Measurements from ENCODE around the gene CSRP2. TPM values are rescaled to one million over a fixed set of nuclear protein-coding genes. Genes with fewer than 3 reads are reported as not detected.

Gene CSRP2
- total and polyA plus RNA-seq, 4 experiments from 2014 or later: 0.11 to 0.83 TPM; not detected in 2

DNA sequence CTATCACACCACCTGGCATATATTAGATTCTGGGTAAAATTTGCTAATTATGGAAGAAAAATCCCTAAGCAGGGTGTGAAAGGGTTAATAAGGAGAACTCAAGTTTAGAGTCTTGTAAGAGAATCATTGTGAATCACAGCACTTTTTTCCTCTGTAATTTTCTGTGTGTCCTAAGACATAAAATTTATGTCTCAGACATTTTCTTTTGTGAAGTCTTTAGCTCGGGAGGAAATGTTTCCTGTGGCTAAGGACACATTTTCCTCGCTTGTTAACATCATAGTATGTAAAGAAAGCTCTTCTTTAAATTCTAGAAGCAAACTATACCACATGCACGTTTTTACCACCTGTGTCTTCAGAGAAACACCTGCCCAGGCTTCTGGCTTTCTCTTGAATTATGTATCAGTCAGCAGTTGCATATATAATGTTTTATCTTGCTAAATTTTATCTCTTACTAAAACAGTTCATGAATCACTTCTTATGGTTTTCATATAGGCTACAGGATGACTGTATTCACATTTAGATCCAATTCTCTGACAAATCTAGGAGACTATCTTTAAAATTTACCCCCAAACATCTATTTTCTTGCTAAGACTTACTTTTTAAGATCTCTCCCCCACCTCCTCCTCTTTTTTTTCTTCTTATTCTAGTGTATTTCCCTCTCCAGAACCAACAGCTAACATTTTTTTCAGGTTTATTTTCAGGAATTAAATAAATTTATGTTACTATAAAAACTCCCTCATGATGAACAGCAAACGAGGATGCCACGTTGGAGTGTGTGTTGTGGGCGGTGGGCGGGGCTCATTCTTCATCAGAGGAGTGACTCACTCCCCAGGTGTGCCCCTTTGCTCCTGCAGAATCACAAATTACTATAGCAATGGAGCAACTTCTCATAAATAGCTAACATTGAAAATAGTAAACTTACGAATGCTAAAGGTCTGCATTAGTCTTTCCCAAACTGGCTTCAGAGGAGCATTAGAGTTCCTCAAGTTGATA is 11.6 kb upstream of the CSRP2 start:
- Mint-ChIP-seq H3K4me1 (no peaks in the 10 kb centered on the region), H3K9me3 (peaks cover 0 to 4% (median 0%) of the 10 kb centered on the region in 8 donors), H3K36me3 (no peaks in the 10 kb centered on the region), H3K27ac (no peak overlapping the region), H3K4me3 (no peak overlapping the region), H3K27me3 (peaks cover 12 to 15% of the 10 kb centered on the region in 2 donors)
- no peak for DNase-seq
- no peaks in the 10 kb centered on the region for H3K36me3 ChIP-seq (ENCODE audit: insufficient read depth, low read length)
- no peak overlapping the region for H3K4me3 ChIP-seq (ENCODE audit: low read length in 2 of 2)
- ChIA-PET CTCF (ENCODE audit: partially characterized antibody) (no interaction called here), POLR2A (ENCODE audit: partially characterized antibody) (interaction anchor here (1.1 kb wide), 1 partner anchor 18 kb away, joined by 5 read pairs; no protein-coding TSS in a partner anchor)
- intact Hi-C loops (cut with micrococcal nuclease): no loop called here
- no peaks in the 10 kb centered on the region for H3K4me1 ChIP-seq (ENCODE audit: insufficient read depth, low read length)
- peaks cover 8% of the 10 kb centered on the region for H3K27me3 ChIP-seq (ENCODE audit: insufficient read depth, low read length)
- H3K9me3 ChIP-seq (ENCODE audit: control insufficient read depth in 1 of 2, low read length in 2 of 2): no peaks in the 10 kb centered on the region
- no peak overlapping the region for H3K27ac ChIP-seq (ENCODE audit: low read depth, low read length)

DNA sequence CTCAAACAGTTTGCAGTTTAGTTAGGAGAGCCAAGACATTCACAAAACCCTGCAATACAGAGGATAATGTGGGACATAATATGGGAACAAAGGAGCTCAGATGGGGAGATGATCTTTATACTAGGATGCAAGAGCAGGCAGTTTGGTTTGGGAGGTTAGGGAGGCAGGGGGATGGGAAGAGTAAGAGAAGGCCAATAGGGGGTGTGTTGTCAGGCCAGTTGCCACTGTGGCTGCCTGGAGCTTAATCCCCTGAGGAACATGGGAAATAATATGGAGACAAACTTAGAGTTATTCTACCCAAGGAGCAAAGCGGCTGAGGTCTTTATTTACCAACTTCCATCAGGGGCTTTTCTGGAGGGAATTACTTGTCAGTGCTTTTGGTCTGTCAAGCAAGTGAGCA is 10.0 kb upstream of the CSRP2 start:
- Mint-ChIP-seq H3K9me3 (peaks cover 0 to 4% (median 0%) of the 10 kb centered on the region in 8 donors), H3K36me3 (no peaks in the 10 kb centered on the region)
- POLR2A ChIA-PET (ENCODE audit: partially characterized antibody): no interaction called here

DNA sequence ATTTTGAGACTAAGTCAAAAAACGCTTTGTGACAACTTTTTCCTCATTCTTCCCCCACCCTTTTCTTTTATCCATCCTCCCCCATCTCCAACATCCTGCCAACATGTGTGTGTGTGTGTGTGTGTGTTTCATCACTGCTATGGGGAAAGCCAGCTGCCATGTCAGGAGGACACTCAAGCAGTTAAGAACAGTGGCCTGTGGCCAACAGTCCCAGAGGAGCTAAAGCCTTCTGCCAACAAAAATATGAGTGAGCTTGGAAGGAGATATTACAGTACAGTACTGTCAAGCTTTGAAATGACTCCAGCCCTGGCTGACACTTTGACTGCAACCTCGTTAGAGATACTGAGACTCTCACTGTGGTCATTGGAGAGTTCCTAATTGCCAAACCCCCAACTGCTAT is 5.0 kb upstream of the CSRP2 start:
- H3K27ac Mint-ChIP-seq: no peak overlapping the region
- H3K36me3 Mint-ChIP-seq: no peaks in the 10 kb centered on the region
- Histone ChIP-seq H3K4me1 (ENCODE audit: insufficient read depth, low read length) (no peaks in the 10 kb centered on the region), H3K36me3 (ENCODE audit: insufficient read depth, low read length) (no peaks in the 10 kb centered on the region), H3K27ac (ENCODE audit: low read depth, low read length) (no peak overlapping the region), H3K9me3 (ENCODE audit: control insufficient read depth in 1 of 2, low read length in 2 of 2) (no peaks in the 10 kb centered on the region), H3K27me3 (ENCODE audit: insufficient read depth, low read length) (peaks cover 13% of the 10 kb centered on the region), H3K4me3 (ENCODE audit: low read length in 2 of 2) (no peak overlapping the region)
- intact Hi-C loops (cut with micrococcal nuclease): no loop called here
- DNase-seq: no peak
- ChIA-PET CTCF (ENCODE audit: partially characterized antibody) (no interaction called here), POLR2A (ENCODE audit: partially characterized antibody) (no interaction called here)
- peaks cover 0 to 5% (median 0%) of the 10 kb centered on the region in 8 donors for H3K9me3 Mint-ChIP-seq
- H3K4me3 Mint-ChIP-seq: no peak overlapping the region
- peaks cover 26% of the 10 kb centered on the region in 2 donors for H3K27me3 Mint-ChIP-seq
- H3K4me1 Mint-ChIP-seq: peaks cover 3 to 7% (median 5%) of the 10 kb centered on the region in 4 donors

More for the DNA sequence above, 10.0 kb upstream of the CSRP2 start:
- no peak for DNase-seq
- Mint-ChIP-seq H3K27ac (no peak overlapping the region), H3K4me1 (no peaks in the 10 kb centered on the region), H3K27me3 (peaks cover 17 to 19% of the 10 kb centered on the region in 2 donors), H3K4me3 (no peak overlapping the region)
- Histone ChIP-seq H3K36me3 (ENCODE audit: insufficient read depth, low read length) (no peaks in the 10 kb centered on the region), H3K9me3 (ENCODE audit: control insufficient read depth in 1 of 2, low read length in 2 of 2) (no peaks in the 10 kb centered on the region), H3K4me1 (ENCODE audit: insufficient read depth, low read length) (no peaks in the 10 kb centered on the region), H3K4me3 (ENCODE audit: low read length in 2 of 2) (no peak overlapping the region), H3K27me3 (ENCODE audit: insufficient read depth, low read length) (peaks cover 8% of the 10 kb centered on the region), H3K27ac (ENCODE audit: low read depth, low read length) (no peak overlapping the region)
- intact Hi-C loops (cut with micrococcal nuclease): no loop called here
- CTCF ChIA-PET (ENCODE audit: partially characterized antibody): no interaction called here

DNA sequence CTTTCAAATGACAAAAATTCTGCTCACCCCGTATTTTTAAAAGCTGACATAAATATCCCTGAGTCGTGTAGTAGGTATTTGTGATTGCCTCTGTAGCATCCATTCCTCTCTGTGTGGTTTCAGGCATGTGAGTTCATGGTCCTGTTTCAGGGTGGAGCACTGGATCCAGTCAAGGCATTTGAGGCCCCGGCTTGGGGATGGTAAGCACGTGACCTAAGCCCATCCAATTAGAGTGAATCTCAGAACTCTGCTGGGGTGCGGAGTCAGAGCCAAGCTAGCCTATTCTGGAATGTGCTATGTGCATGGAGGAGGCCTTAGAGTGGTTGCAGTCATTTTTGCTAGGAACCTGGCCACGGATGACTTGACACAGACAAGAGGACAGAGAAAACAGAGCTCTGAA is 4.3 kb upstream of the CSRP2 start:
- Histone ChIP-seq H3K9me3 (ENCODE audit: control insufficient read depth in 1 of 2, low read length in 2 of 2) (no peaks in the 10 kb centered on the region), H3K4me3 (ENCODE audit: low read length in 2 of 2) (no peak overlapping the region), H3K4me1 (ENCODE audit: insufficient read depth, low read length) (peaks cover 5% of the 10 kb centered on the region), H3K27me3 (ENCODE audit: insufficient read depth, low read length) (peaks cover 12% of the 10 kb centered on the region), H3K27ac (ENCODE audit: low read depth, low read length) (no peak overlapping the region), H3K36me3 (ENCODE audit: insufficient read depth, low read length) (no peaks in the 10 kb centered on the region)
- no peak overlapping the region for H3K27ac Mint-ChIP-seq
- intact Hi-C loops (cut with micrococcal nuclease): no loop called here
- H3K4me3 Mint-ChIP-seq: no peak overlapping the region
- ChIA-PET CTCF (ENCODE audit: partially characterized antibody) (no interaction called here), POLR2A (ENCODE audit: partially characterized antibody) (no interaction called here)
- DNase-seq: no peak
- H3K9me3 Mint-ChIP-seq: peaks cover 0 to 5% (median 0%) of the 10 kb centered on the region in 8 donors
- H3K4me1 Mint-ChIP-seq: peaks cover 5 to 12% (median 9%) of the 10 kb centered on the region in 4 donors
- peaks cover 25% of the 10 kb centered on the region in 2 donors for H3K27me3 Mint-ChIP-seq
- no peaks in the 10 kb centered on the region for H3K36me3 Mint-ChIP-seq

DNA sequence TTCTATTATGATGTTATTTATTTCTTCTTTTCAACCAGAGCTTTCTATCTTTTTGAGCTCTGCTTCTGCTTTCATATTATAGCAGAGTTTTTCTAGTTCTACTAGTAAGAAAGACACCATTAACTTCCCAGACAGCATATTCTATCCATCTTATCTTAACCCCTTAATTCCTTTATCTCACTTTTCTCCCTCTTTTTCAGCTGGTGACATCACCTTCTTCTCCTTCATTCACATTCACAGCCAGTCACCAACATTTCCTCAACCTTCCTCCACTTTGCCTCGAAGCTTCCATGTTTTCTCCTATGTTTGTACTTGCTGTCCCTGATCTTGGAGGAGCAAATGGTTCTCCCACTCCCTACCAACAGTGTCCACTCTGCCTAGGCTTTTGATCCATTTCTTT is 3.5 kb upstream of the CSRP2 start:
- Histone ChIP-seq H3K27ac (ENCODE audit: low read depth, low read length) (no peak overlapping the region), H3K36me3 (ENCODE audit: insufficient read depth, low read length) (no peaks in the 10 kb centered on the region), H3K27me3 (ENCODE audit: insufficient read depth, low read length) (peaks cover 14% of the 10 kb centered on the region), H3K4me1 (ENCODE audit: insufficient read depth, low read length) (peaks cover 8% of the 10 kb centered on the region), H3K9me3 (ENCODE audit: control insufficient read depth in 1 of 2, low read length in 2 of 2) (no peaks in the 10 kb centered on the region), H3K4me3 (ENCODE audit: low read length in 2 of 2) (no peak overlapping the region)
- Mint-ChIP-seq H3K36me3 (no peaks in the 10 kb centered on the region), H3K9me3 (peaks cover 0 to 5% (median 0%) of the 10 kb centered on the region in 8 donors), H3K4me3 (no peak overlapping the region), H3K27me3 (peaks cover 26 to 28% of the 10 kb centered on the region in 2 donors), H3K4me1 (peaks cover 7 to 20% (median 14%) of the 10 kb centered on the region in 4 donors), H3K27ac (peak overlapping the region in 1 of 7 donors; percentile 0)
- ChIA-PET POLR2A (ENCODE audit: partially characterized antibody) (no interaction called here), CTCF (ENCODE audit: partially characterized antibody) (no interaction called here)
- no peak for DNase-seq
- intact Hi-C loops (cut with micrococcal nuclease): no loop called here

DNA sequence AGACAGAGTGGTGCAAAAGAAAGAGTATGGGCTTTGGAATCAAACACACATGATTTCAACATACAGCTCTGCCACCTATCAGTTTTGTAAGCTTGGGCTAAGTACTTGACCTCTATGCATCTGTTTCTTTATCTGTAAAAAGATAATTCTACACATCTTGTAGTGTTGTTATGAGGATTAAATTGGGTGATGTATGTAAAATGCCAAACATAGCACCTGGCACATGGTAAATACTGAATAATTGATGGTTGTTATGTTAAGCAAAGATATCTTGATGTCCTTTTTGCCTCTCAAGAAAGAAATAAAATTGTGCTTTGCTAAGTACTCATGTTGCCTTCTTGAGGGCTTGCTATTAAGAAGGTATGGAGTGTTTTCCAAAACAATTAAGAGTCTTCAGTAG is 2.3 kb upstream of the CSRP2 start:
- H3K27ac ChIP-seq (ENCODE audit: low read depth, low read length): no peak overlapping the region
- H3K27me3 Mint-ChIP-seq: peaks cover 27 to 31% of the 10 kb centered on the region in 2 donors
- intact Hi-C loops (cut with micrococcal nuclease): no loop called here

DNA sequence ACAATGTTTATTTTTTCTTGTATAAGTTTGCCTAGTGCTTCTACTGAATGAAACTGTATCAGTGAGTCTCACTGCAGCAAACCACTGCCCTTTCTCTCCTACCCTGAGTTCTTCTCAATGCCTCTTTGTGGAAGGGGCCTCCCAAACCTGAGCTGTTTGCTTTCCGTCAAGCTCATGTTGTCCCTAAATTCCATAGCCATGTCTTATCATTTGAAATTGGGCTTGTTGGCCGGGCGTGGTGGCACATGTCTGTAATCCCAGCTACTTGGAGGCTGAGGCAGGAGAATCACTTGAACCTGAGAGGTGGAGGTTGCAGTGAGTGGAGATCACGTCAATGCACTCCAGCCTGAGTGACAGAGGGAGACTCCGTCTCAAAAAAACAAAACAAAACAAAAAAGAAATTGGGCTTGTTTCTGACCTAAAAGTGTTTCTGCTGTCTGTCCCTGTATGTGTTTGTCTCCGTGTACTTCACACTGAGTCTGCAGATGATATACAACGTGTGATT is 1.8 kb upstream of the CSRP2 start:
- Mint-ChIP-seq H3K4me3 (peak overlapping the region in 3 of 8 donors; percentile 28 to 58 (median 43)), H3K4me1 (peaks cover 7 to 25% (median 15%) of the 10 kb centered on the region in 4 donors), H3K27me3 (peaks cover 27 to 31% of the 10 kb centered on the region in 2 donors), H3K9me3 (peaks cover 0 to 5% (median 0%) of the 10 kb centered on the region in 8 donors), H3K36me3 (no peaks in the 10 kb centered on the region), H3K27ac (peak overlapping the region in 2 of 7 donors; percentile 9 to 63)
- Histone ChIP-seq H3K4me1 (ENCODE audit: insufficient read depth, low read length) (peaks cover 8% of the 10 kb centered on the region), H3K27ac (ENCODE audit: low read depth, low read length) (no peak overlapping the region), H3K27me3 (ENCODE audit: insufficient read depth, low read length) (peaks cover 26% of the 10 kb centered on the region), H3K9me3 (ENCODE audit: control insufficient read depth in 1 of 2, low read length in 2 of 2) (no peaks in the 10 kb centered on the region), H3K36me3 (ENCODE audit: insufficient read depth, low read length) (no peaks in the 10 kb centered on the region), H3K4me3 (ENCODE audit: low read length in 2 of 2) (no peak overlapping the region)
- ChIA-PET CTCF (ENCODE audit: partially characterized antibody) (no interaction called here), POLR2A (ENCODE audit: partially characterized antibody) (no interaction called here)
- no peak for DNase-seq
- intact Hi-C loops (cut with micrococcal nuclease): no loop called here

More for the DNA sequence above, 2.3 kb upstream of the CSRP2 start:
- Mint-ChIP-seq H3K9me3 (peaks cover 0 to 5% (median 0%) of the 10 kb centered on the region in 8 donors), H3K4me1 (peaks cover 7 to 25% (median 15%) of the 10 kb centered on the region in 4 donors), H3K36me3 (no peaks in the 10 kb centered on the region), H3K4me3 (no peak overlapping the region), H3K27ac (no peak overlapping the region)
- no peak for DNase-seq
- Histone ChIP-seq H3K4me1 (ENCODE audit: insufficient read depth, low read length) (peaks cover 8% of the 10 kb centered on the region), H3K9me3 (ENCODE audit: control insufficient read depth in 1 of 2, low read length in 2 of 2) (no peaks in the 10 kb centered on the region), H3K27me3 (ENCODE audit: insufficient read depth, low read length) (peaks cover 26% of the 10 kb centered on the region), H3K36me3 (ENCODE audit: insufficient read depth, low read length) (no peaks in the 10 kb centered on the region), H3K4me3 (ENCODE audit: low read length in 2 of 2) (no peak overlapping the region)
- ChIA-PET CTCF (ENCODE audit: partially characterized antibody) (no interaction called here), POLR2A (ENCODE audit: partially characterized antibody) (no interaction called here)

Measured in CD4-positive, alpha-beta memory T cell (primary cell).